Osteocyte (in vitro differentiated cells): ENCODE data around the gene C1orf56. TPM values are rescaled to one million over a fixed set of nuclear protein-coding genes. Genes with fewer than 3 reads are reported as not detected.

Experiments
- DNase-seq: peaks from one replicate; pipeline ENCODE4 v3.0.0; 2021; ENCODE audit warnings: mixed read lengths; ENCODE audit not compliant: unreplicated experiment; ENCODE audit errors: extremely low spot score
- H3K27ac Mint-ChIP-seq: one replicate; pipeline ENCODE4 v1.8.0; 2021; ENCODE audit warnings: mild to moderate bottlenecking, mixed read lengths; ENCODE audit not compliant: unreplicated experiment
- H3K27me3 Mint-ChIP-seq: one replicate; pipeline ENCODE4 v1.8.0; 2021; ENCODE audit warnings: mixed read lengths; ENCODE audit not compliant: unreplicated experiment
- H3K36me3 Mint-ChIP-seq: one replicate; pipeline ENCODE4 v1.8.0; 2021; ENCODE audit warnings: mixed read lengths; ENCODE audit not compliant: unreplicated experiment
- H3K4me1 Mint-ChIP-seq: one replicate; pipeline ENCODE4 v1.8.0; 2021; ENCODE audit warnings: mixed read lengths; ENCODE audit not compliant: unreplicated experiment
- H3K4me3 Mint-ChIP-seq: one replicate; pipeline ENCODE4 v1.8.0; 2021; ENCODE audit warnings: mild to moderate bottlenecking, moderate library complexity, mixed read lengths; ENCODE audit not compliant: unreplicated experiment
- H3K9me3 Mint-ChIP-seq: one replicate; pipeline ENCODE4 v1.8.0; 2021; ENCODE audit warnings: mixed read lengths; ENCODE audit not compliant: unreplicated experiment
- total RNA-seq: library from RNA; stranded (reverse); gene quantifications from 2 replicates; pipeline ENCODE4 v1.2.1, GENCODE V29; 2021
- TF ChIP-seq, protein P1 (sequence below): fragments of 200-600 bp; sonication (generic); IDR thresholded peaks from 2 replicates; pipeline ENCODE4 v1.5.0; 2021; ENCODE audit warnings: antibody characterized with exemption, mild to moderate bottlenecking, moderate library complexity

Gene C1orf56
- total RNA-seq, 1 donor from 2014 or later = 5.2 TPM

DNA sequence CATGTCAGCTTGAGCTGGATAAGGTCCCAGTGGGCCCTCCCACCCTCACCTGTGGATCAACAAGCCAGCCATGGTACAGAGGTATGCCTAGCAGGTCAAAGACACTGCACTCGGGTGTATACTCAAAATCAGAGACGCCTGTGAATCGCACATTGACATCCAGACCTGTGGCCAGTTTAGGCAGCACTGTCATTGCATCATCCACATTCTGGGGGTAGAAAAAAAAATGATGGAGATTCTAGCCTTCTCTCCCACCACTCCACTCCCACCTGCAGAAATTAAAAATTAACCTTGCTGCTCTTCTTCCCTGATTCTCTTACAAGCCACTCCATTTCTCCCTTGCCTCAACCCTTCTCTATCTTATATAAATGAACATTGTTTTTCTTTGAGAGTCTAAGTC lies 47.1 kb upstream of the C1orf56 start:
- DNase-seq = no peak
- peaks cover 21% of the 10 kb centered on the region for H3K36me3 Mint-ChIP-seq
- TF ChIP-seq, protein P1, sequence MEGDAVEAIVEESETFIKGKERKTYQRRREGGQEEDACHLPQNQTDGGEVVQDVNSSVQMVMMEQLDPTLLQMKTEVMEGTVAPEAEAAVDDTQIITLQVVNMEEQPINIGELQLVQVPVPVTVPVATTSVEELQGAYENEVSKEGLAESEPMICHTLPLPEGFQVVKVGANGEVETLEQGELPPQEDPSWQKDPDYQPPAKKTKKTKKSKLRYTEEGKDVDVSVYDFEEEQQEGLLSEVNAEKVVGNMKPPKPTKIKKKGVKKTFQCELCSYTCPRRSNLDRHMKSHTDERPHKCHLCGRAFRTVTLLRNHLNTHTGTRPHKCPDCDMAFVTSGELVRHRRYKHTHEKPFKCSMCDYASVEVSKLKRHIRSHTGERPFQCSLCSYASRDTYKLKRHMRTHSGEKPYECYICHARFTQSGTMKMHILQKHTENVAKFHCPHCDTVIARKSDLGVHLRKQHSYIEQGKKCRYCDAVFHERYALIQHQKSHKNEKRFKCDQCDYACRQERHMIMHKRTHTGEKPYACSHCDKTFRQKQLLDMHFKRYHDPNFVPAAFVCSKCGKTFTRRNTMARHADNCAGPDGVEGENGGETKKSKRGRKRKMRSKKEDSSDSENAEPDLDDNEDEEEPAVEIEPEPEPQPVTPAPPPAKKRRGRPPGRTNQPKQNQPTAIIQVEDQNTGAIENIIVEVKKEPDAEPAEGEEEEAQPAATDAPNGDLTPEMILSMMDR = no peak
- no peak overlapping the region for H3K4me3 Mint-ChIP-seq
- H3K4me1 Mint-ChIP-seq = peaks cover 24% of the 10 kb centered on the region
- H3K9me3 Mint-ChIP-seq = no peaks in the 10 kb centered on the region
- H3K27me3 Mint-ChIP-seq = no peaks in the 10 kb centered on the region
- no peak overlapping the region for H3K27ac Mint-ChIP-seq

DNA sequence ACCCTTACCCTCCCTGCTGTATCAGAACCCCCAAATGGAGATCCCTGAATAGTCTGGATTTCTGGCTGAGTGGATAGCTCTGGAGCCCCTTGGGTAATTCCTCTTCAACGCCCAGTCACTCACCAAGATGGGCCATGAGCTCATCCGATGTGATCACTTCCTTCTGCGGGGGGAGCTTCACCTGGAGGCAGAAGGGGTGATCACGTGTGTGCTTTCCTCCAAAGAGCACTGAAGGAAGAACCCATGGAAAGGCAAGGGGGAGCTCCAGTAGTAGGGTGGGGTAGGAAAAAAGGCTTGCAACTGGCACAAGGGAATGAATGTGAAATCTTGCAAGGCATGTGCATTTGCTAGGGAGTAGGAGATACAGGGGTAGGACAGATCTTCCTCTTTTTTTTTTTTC lies 45.9 kb upstream of the C1orf56 start:
- Mint-ChIP-seq H3K27me3 (no peaks in the 10 kb centered on the region), H3K4me3 (no peak overlapping the region), H3K9me3 (no peaks in the 10 kb centered on the region), H3K36me3 (peaks cover 21% of the 10 kb centered on the region), H3K27ac (no peak overlapping the region), H3K4me1 (peaks cover 31% of the 10 kb centered on the region)
- TF ChIP-seq, protein P1 = no peak
- no peak for DNase-seq

DNA sequence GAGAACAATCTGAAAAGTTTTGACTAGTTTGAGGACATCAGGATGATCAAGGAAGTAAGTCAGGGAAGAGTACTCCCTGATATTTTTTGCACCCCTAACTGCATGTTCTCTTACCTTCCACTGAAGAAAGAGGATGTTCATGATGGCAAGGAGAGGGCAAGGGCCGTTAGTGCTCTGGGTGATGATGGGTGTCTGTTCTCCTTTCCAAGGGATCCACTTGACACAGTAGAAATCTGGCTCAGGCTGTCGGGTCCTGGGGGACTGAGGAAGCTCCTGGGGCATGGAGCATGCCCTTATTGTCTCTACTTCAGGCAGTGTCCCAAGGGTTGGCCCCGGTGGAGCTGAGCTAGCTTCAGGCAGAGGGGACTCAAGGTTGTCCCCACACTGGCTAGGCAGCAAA lies 45.5 kb upstream of the C1orf56 start:
- Mint-ChIP-seq H3K27me3 (no peaks in the 10 kb centered on the region), H3K36me3 (peaks cover 19% of the 10 kb centered on the region), H3K27ac (no peak overlapping the region), H3K4me1 (peaks cover 35% of the 10 kb centered on the region), H3K4me3 (no peak overlapping the region), H3K9me3 (no peaks in the 10 kb centered on the region)
- no peak for DNase-seq
- TF ChIP-seq, protein P1 = no peak

DNA sequence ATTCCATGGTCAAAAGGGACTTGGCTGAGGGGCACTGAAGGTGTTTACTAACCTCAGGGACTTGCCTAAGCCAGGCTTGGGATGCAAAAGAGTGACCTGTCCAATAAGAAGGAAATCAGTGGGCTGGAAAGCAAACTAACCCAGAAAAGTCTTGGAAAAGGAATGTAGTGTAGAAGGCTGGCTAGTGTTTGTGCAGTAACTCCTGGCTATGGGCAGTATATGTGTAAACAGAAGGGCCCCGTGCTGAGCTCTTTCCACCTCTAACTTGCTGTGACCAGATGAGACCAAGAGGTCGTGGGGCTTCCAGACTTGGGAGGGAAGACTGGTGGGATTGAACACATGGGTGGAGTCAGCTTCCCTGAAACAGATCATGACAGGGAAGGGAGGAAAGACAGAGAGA lies 44.9 kb upstream of the C1orf56 start:
- Mint-ChIP-seq H3K4me1 (peaks cover 41% of the 10 kb centered on the region), H3K36me3 (peaks cover 16% of the 10 kb centered on the region), H3K9me3 (no peaks in the 10 kb centered on the region), H3K4me3 (peak overlapping the region; percentile 1), H3K27ac (peak overlapping the region; percentile 66), H3K27me3 (no peaks in the 10 kb centered on the region)
- TF ChIP-seq, protein P1 = no peak
- DNase-seq = no peak

DNA sequence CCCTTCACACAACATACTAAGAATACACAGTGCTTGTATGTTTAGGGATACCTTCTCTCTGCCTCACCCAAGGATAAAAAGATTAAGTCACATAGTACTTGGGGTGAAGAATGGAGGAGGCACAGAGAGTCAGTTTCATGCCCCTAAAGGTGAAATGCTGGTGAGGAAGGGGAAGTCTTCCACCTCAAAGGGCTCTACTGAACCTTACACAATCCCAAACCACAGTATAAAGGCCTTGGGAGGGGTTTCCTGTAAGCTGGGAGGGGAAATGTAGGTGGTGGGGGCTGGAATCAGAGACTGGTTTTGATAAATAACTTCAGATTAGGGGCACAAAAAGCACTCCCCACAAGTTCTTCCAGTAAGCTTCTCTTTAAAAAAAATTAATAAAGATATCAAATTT lies 44.4 kb upstream of the C1orf56 start:
- Mint-ChIP-seq H3K4me3 (no peak overlapping the region), H3K27me3 (no peaks in the 10 kb centered on the region), H3K27ac (no peak overlapping the region), H3K36me3 (peaks cover 16% of the 10 kb centered on the region), H3K9me3 (no peaks in the 10 kb centered on the region), H3K4me1 (peaks cover 47% of the 10 kb centered on the region)
- DNase-seq = no peak
- TF ChIP-seq, protein P1 = no peak
